22Rv1 (cell line): ENCODE data around the gene NFATC1.

ENCODE experiments used
- CTCF ChIP-seq: fragments of 450-650 bp; IDR thresholded peaks from 2 replicates; pipeline ENCODE4 v1.5.1; 2017; ENCODE audit warnings: mild to moderate bottlenecking
- ZFX ChIP-seq: fragments of 450-650 bp; IDR thresholded peaks from 2 replicates; pipeline ENCODE4 v1.6.1; 2017; ENCODE audit warnings: antibody characterized with exemption, borderline replicate concordance

GRCh38 chr18:79481046-79481790, 85.5 kb downstream of the NFATC1 start:
- TF ChIP-seq CTCF: no peak
- no peak for TF ChIP-seq ZFX
